ENCODE results near the gene GPC3. TPM values are rescaled to one million over a fixed set of nuclear protein-coding genes. Genes with fewer than 3 reads are reported as not detected.

GPC3 gene
- total and polyA plus RNA-seq, 4 donors: 8.3 to 270 (median 52.4) TPM

DNA sequence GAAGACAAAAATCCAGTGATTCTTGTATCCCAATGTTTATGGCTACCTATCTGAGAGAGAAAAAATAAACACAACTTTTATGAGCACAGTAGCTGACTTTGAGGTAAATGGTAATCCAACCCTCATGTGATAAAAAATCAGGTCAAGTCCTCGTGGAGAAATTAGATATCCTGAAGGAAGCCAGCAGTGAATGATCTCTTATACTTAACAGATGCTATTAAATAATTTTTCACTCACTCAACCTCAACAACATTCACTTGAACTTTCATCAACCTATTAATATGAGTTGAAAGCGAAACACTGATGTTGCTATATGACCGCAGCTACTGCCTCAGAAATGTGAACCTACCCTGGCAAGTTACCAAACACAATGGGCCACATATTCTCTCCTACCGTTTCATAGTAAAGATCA, 105.4 kb downstream of the GPC3 start:
- no peak for ATAC-seq (ENCODE audit: insufficient read depth, low FRiP score)
- DNase-seq: peak in 1 of 3 donors; percentile 41
- 56 to 77% methylated on average over 4 of the region's 4 CpGs for WGBS, 2 donors

DNA sequence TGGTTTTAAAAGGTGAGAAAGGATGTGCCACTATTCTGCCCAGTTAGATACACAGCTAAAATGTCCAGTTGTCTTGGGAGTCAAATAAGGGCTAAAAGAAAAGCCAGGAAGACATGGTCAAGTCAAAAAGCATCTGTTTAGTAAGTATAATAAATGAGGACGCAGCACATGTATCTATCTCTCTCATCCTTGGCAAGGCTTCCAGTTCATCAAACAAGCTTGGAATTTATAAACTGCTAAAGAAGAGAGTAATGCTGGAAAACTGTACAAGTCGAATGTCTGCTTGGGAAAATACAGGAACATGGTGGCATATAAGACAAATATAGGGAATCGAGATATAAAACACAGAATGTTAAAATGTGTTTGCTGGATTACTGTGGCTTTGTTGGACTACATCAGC, 106.7 kb downstream of the GPC3 start:
- ATAC-seq (ENCODE audit: insufficient read depth, low FRiP score) (no peak), DNase-seq (no peak)
- Histone ChIP-seq H3K9me3 (ENCODE audit: control insufficient read depth in 4 of 4, insufficient read depth in 3 of 4, low read length in 3 of 4) (no peaks in the 10 kb centered on the region), H3K4me1 (ENCODE audit: control insufficient read depth in 5 of 5, insufficient read depth in 5 of 5, low read length in 5 of 5) (peaks cover 0 to 28% (median 0%) of the 10 kb centered on the region in 5 donors), H3K9ac (ENCODE audit: insufficient read depth in 1 of 2, low read length in 2 of 2) (no peak overlapping the region), H3K36me3 (ENCODE audit: control insufficient read depth in 4 of 4, insufficient read depth in 4 of 4, low read length in 4 of 4) (no peaks in the 10 kb centered on the region), H3K27me3 (ENCODE audit: control insufficient read depth in 3 of 3, insufficient read depth in 3 of 3, low read length in 2 of 3) (peaks cover 4 to 24% (median 8%) of the 10 kb centered on the region in 3 donors), H3K27ac (ENCODE audit: low read depth in 1 of 2, low read length in 1 of 2) (no peak overlapping the region), H3K4me3 (no peak overlapping the region)
- 76 to 92% methylated on average over 3 of the region's 3 CpGs for whole genome bisulfite sequencing, 2 donors
- TF ChIP-seq, protein P1, sequence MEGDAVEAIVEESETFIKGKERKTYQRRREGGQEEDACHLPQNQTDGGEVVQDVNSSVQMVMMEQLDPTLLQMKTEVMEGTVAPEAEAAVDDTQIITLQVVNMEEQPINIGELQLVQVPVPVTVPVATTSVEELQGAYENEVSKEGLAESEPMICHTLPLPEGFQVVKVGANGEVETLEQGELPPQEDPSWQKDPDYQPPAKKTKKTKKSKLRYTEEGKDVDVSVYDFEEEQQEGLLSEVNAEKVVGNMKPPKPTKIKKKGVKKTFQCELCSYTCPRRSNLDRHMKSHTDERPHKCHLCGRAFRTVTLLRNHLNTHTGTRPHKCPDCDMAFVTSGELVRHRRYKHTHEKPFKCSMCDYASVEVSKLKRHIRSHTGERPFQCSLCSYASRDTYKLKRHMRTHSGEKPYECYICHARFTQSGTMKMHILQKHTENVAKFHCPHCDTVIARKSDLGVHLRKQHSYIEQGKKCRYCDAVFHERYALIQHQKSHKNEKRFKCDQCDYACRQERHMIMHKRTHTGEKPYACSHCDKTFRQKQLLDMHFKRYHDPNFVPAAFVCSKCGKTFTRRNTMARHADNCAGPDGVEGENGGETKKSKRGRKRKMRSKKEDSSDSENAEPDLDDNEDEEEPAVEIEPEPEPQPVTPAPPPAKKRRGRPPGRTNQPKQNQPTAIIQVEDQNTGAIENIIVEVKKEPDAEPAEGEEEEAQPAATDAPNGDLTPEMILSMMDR (IDR thresholded peaks at IDR 0.05; ENCODE audit: control extremely low read depth, extremely low read depth): no peak

More for the DNA sequence above, 105.4 kb downstream of the GPC3 start:
- TF ChIP-seq, protein P1 (IDR thresholded peaks at IDR 0.05; ENCODE audit: control extremely low read depth, extremely low read depth): no peak
- peaks cover 4 to 27% (median 8%) of the 10 kb centered on the region in 3 donors for H3K27me3 ChIP-seq (ENCODE audit: control insufficient read depth in 3 of 3, insufficient read depth in 3 of 3, low read length in 2 of 3)
- H3K4me3 ChIP-seq: no peak overlapping the region
- no peak overlapping the region for H3K9ac ChIP-seq (ENCODE audit: insufficient read depth in 1 of 2, low read length in 2 of 2)
- H3K9me3 ChIP-seq (ENCODE audit: control insufficient read depth in 4 of 4, insufficient read depth in 3 of 4, low read length in 3 of 4): no peaks in the 10 kb centered on the region
- no peak overlapping the region for H3K27ac ChIP-seq (ENCODE audit: low read depth in 1 of 2, low read length in 1 of 2)
- H3K36me3 ChIP-seq (ENCODE audit: control insufficient read depth in 4 of 4, insufficient read depth in 4 of 4, low read length in 4 of 4): no peaks in the 10 kb centered on the region
- H3K4me1 ChIP-seq (ENCODE audit: control insufficient read depth in 5 of 5, insufficient read depth in 5 of 5, low read length in 5 of 5): peaks cover 0 to 28% (median 0%) of the 10 kb centered on the region in 5 donors

GRCh38 chrX:133876646-133877045, 108.7 kb downstream of the GPC3 start:
- DNase-seq (peak in 2 of 3 donors; percentile 66 to 69), ATAC-seq (ENCODE audit: insufficient read depth, low FRiP score) (no peak)
- Histone ChIP-seq H3K4me3 (no peak overlapping the region), H3K27me3 (ENCODE audit: control insufficient read depth in 3 of 3, insufficient read depth in 3 of 3, low read length in 2 of 3) (peaks cover 4 to 17% (median 4%) of the 10 kb centered on the region in 3 donors), H3K4me1 (ENCODE audit: control insufficient read depth in 5 of 5, insufficient read depth in 5 of 5, low read length in 5 of 5) (peaks cover 0 to 19% (median 0%) of the 10 kb centered on the region in 5 donors), H3K9me3 (ENCODE audit: control insufficient read depth in 4 of 4, insufficient read depth in 3 of 4, low read length in 3 of 4) (no peaks in the 10 kb centered on the region), H3K36me3 (ENCODE audit: control insufficient read depth in 4 of 4, insufficient read depth in 4 of 4, low read length in 4 of 4) (no peaks in the 10 kb centered on the region), H3K9ac (ENCODE audit: insufficient read depth in 1 of 2, low read length in 2 of 2) (no peak overlapping the region), H3K27ac (ENCODE audit: low read depth in 1 of 2, low read length in 1 of 2) (no peak overlapping the region)
- TF ChIP-seq, protein P1 (IDR thresholded peaks at IDR 0.05; ENCODE audit: control extremely low read depth, extremely low read depth): no peak

GRCh38 chrX:133869270-133869669, 116.1 kb downstream of the GPC3 start:
- Histone ChIP-seq H3K27me3 (ENCODE audit: control insufficient read depth in 3 of 3, insufficient read depth in 3 of 3, low read length in 2 of 3) (peaks cover 0 to 7% (median 0%) of the 10 kb centered on the region in 3 donors), H3K9me3 (ENCODE audit: control insufficient read depth in 4 of 4, insufficient read depth in 3 of 4, low read length in 3 of 4) (peaks cover 0 to 11% (median 5%) of the 10 kb centered on the region in 4 donors), H3K9ac (ENCODE audit: insufficient read depth in 1 of 2, low read length in 2 of 2) (no peak overlapping the region), H3K36me3 (ENCODE audit: control insufficient read depth in 4 of 4, insufficient read depth in 4 of 4, low read length in 4 of 4) (no peaks in the 10 kb centered on the region), H3K4me3 (no peak overlapping the region), H3K4me1 (ENCODE audit: control insufficient read depth in 5 of 5, insufficient read depth in 5 of 5, low read length in 5 of 5) (peaks cover 0 to 3% (median 0%) of the 10 kb centered on the region in 5 donors), H3K27ac (ENCODE audit: low read depth in 1 of 2, low read length in 1 of 2) (no peak overlapping the region)
- TF ChIP-seq, protein P1 (IDR thresholded peaks at IDR 0.05; ENCODE audit: control extremely low read depth, extremely low read depth): no peak
- WGBS, 2 donors: 83 to 96% methylated on average over 4 of the region's 4 CpGs
- no peak for DNase-seq
- no peak for ATAC-seq (ENCODE audit: insufficient read depth, low FRiP score)
